Retina (tissue), 1 donor: ENCODE measurements around the gene MYO7B.

ENCODE experiments used
- DNase-seq: peaks from one replicate; pipeline ENCODE4 v3.0.0-alpha.2; 2016

The MYO7B gene

GRCh38 chr2:127670055-127670956 lies 134.8 kb downstream of the MYO7B start:
- DNase-seq, result no peak

GRCh38 chr2:127670957-127671290 lies 135.4 kb downstream of the MYO7B start:
- DNase-seq, result no peak

- no peak for DNase-seq
Observed at GRCh38 chr2:127671557-127672302, 136.2 kb downstream of the MYO7B start.

GRCh38 chr2:127672341-127673224 lies 137.1 kb downstream of the MYO7B start:
- no peak for DNase-seq

GRCh38 chr2:127673291-127674069 lies 138.0 kb downstream of the MYO7B start:
- DNase-seq, result no peak

- peak; percentile 57 for DNase-seq
Observed at GRCh38 chr2:127674241-127675209, 139.0 kb downstream of the MYO7B start.

GRCh38 chr2:127675331-127676261 lies 140.1 kb downstream of the MYO7B start, which contains the start of gene LIMS2:
LIMS2 (minus strand) TSS chr2:127675530; CDS start chr2:127675024, 506 bp downstream.
- peak; percentile 56 for DNase-seq

GRCh38 chr2:127676906-127677305 lies 141.4 kb downstream of the MYO7B start:
- no peak for DNase-seq

GRCh38 chr2:127678531-127678930 lies 143.0 kb downstream of the MYO7B start:
- no peak for DNase-seq

- no peak for DNase-seq
Observed at GRCh38 chr2:127678991-127679390, 143.5 kb downstream of the MYO7B start.

- no peak for DNase-seq
Observed at GRCh38 chr2:127679680-127680361, 144.3 kb downstream of the MYO7B start.

GRCh38 chr2:127680706-127681287 lies 145.3 kb downstream of the MYO7B start:
- no peak for DNase-seq

- DNase-seq, result peak; percentile 56
Observed at GRCh38 chr2:127681288-127681804, 145.9 kb downstream of the MYO7B start.

GRCh38 chr2:127681976-127682857 lies 146.7 kb downstream of the MYO7B start:
- DNase-seq, result no peak

- no peak for DNase-seq
Observed at GRCh38 chr2:127683056-127683455, 147.6 kb downstream of the MYO7B start.

GRCh38 chr2:127683757-127684156 lies 148.3 kb downstream of the MYO7B start:
- no peak for DNase-seq

GRCh38 chr2:127685410-127686080 lies 150.1 kb downstream of the MYO7B start:
- no peak for DNase-seq
